GM19395 (cell line): Measurements from ENCODE around the gene COL27A1.

Source experiments
- ATAC-seq: cut with Tn5 transposase; IDR thresholded peaks from one replicate; pipeline ENCODE4 v1.9.1; 2021; ENCODE audit warnings: mild to moderate bottlenecking, moderate library complexity; ENCODE audit not compliant: unreplicated experiment

COL27A1 gene

GRCh38 chr9:114261987-114262386 is 106.7 kb downstream of the COL27A1 start:
- ATAC-seq, result no peak

- ATAC-seq, result no peak
Measured at GRCh38 chr9:114263853-114264510, 108.6 kb downstream of the COL27A1 start.

DNA sequence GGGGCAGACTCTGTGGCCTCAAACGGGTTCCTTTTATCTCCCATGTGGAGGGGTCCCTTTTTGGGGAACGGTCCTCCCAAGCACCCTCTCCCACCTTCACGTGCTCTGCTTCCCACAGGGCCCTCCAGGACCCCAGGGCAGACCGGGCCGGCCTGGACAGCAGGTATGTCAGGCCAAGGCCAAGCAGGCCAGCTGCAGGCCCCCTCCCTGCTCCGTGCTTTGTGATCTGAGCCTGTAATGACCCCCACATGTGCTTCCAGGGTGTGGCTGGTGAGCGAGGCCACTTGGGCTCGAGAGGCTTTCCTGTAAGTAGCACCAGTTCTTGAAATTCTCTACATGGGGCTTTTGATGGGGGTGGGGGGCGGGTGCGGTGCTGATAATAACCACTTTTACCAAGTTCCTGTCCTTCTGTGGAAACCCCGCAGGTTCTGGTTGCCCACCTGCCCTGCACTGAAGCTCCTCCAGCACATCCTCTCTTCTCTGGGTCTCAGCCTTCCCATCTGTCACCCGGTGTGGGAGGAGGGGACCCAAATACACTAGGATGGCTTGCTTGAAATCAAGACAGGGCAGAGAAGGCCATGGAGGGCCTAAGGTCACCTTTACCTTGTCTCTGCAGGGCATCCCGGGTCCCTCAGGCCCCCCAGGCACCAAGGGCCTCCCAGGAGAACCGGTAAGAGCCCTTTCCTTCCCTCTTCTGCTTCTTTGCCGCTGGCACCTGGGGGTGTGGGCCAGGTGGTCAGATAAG is 109.6 kb downstream of the COL27A1 start:
- no peak for ATAC-seq

GRCh38 chr9:114266969-114267368 is 111.6 kb downstream of the COL27A1 start:
- no peak for ATAC-seq

DNA sequence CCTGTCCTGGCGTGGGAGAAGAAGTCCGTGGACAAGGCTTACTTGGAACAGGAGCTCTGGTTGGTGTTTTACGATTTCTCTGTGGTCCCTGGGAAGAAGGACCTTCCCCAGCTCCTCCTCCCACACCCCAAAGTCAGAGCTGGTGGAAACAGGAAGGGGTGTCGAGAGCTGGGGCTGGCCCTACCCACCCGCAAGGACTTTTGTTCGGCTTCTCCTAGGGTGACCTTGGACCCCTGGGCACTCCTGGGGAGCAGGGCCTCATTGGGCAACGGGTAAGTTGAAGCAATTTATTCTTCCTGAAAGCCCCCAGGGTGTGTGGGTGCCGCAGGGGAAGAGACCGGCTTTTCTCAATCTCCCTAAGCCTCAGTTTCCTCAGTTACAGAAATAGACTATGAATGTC is 113.7 kb downstream of the COL27A1 start:
- ATAC-seq, result no peak

DNA sequence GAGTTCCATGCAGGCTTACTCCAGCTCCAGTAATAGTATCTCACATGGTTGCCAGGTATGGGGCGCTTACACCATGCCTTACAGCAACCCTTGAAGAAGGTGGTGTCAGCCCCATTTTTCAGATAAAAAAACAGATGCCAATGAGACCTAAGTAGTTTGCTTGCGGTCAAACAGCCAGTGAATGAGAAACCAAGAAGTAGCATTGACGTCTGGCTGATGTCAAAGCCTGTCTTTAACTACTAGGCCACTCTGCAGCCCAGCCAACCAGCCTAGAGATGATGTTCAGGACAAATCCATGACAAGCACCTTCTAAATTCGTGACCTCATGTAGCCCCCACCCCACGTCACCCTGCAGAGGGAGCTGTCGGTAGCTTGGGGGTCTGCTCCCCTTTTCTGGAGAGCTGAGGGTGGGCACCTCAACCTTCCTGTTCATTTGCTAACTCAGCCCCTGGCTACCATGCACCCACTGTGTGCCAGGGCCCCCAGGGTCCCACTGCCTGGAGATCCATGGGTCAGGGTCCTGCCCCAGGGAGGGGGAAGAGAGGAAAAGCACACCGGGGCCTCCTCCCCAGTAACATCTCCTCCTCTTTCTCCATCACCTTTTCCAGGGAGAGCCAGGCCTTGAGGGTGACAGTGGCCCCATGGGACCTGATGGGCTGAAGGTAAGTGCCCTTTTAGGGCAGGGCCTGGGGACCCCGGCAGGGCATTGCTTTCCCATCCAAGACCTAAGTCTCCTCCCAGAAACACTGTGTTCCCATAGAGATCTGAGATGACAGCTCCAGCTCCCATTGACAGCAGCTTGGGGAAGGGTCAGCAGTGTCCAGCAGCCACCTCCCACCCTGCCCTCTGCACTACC is 115.0 kb downstream of the COL27A1 start:
- no peak for ATAC-seq

GRCh38 chr9:114271556-114272510 is 116.5 kb downstream of the COL27A1 start:
- ATAC-seq, result no peak

GRCh38 chr9:114272739-114273431 is 117.5 kb downstream of the COL27A1 start:
- no peak for ATAC-seq

- ATAC-seq, result no peak
Measured at GRCh38 chr9:114273461-114273881, 118.1 kb downstream of the COL27A1 start.

DNA sequence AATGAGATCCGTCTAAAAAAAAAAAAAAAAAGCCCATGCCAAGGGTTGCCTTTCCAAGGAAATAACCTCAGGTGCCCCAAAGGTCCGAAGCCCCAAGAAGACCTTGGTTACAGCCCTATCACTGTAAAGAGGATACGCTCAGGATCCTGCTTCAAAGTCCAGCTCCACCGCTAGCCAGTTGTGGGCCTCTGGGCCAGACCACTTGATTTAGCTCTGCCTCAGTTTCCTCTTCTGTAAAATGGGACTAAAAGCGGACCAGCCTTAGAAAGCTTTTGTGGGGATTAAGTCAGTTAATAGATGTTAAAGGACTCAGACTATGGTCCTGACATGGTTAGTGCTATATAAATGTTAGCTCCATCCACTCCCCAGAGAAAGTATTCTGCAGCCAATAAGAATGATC is 118.9 kb downstream of the COL27A1 start:
- ATAC-seq, result no peak

GRCh38 chr9:114275246-114276004 is 120.1 kb downstream of the COL27A1 start:
- ATAC-seq, result no peak

GRCh38 chr9:114276908-114277821 is 121.8 kb downstream of the COL27A1 start:
- no peak for ATAC-seq

GRCh38 chr9:114278356-114278755 is 123.0 kb downstream of the COL27A1 start:
- no peak for ATAC-seq

GRCh38 chr9:114278881-114279570 is 123.7 kb downstream of the COL27A1 start:
- no peak for ATAC-seq

DNA sequence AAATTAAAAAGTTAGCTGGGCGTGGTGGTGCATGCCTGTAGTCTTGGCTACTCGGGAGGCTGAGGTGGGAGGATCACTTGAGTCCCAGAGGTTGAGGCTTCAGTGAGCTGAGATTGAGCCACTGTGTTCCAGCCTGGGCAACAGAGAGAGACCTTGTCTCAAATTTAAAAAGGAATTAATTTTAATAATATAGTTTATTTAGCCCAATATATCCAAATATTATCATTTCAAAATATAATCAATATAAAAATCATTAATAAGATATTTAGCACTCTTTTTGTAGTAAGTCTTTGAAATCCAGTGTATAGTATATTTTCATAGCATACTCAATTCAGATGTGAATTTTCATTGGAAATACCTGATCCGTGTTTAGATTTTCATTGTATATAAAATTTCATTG is 124.4 kb downstream of the COL27A1 start:
- no peak for ATAC-seq

DNA sequence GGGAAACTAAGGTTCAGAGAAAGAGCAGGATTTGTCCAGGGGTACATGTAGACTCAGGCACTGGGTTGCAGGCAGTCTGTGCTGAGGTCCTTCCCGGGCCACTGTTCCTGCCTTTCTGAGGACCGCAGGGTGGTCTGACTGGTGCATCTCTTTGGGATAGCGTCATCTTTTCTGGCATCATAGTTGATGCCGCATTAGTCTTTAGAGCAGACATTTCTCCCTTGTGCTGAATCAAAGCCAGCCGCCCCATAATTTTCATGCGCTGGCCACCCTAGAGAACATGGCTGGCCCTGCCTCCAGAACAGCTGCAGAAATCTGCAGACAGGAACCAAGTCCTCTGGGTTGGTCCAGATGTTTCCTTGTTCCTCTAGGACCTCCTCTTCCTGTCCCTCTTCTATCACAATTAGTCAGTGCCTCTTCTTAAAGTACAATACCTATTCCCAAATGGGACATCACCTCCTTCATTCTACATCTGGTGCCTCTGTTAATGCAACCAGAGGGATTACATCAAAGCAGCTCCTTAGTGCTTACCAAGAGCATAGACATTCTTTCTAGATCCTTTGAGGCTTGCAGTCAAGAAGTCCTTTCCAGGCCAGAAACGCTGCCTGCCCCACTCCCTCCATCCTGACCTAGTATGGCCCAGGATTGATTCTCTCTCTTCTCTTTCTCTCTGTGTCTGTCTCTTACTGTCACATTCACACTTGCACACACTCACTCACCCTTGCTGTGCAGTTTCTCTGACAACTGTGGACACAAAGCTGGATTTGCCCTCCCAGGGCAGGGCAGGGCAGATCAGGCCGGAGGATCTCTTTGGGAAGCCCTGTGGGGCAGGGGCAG is 125.5 kb downstream of the COL27A1 start:
- ATAC-seq, result no peak
